GM12878 (cell line): Measurements from ENCODE around the gene CACNA2D3.

Source experiments
- BRCA1 ChIP-seq: IDR thresholded peaks from 2 replicates; pipeline ENCODE4 v1.6.1; 2011; ENCODE audit warnings: low read depth, low read length, improper control_type of control experiment
- CBX5 ChIP-seq: sonication (generic); IDR thresholded peaks from 2 replicates; pipeline ENCODE4 v1.6.1; 2016; ENCODE audit warnings: low read depth, moderate library complexity, mild to moderate bottlenecking, inconsistent platforms
- NFYA ChIP-seq: IDR thresholded peaks from 2 replicates; pipeline ENCODE4 v1.6.1; 2011; ENCODE audit warnings: low read depth, mild to moderate bottlenecking, low read length, improper control_type of control experiment, borderline replicate concordance
- POLR2A ChIP-seq: IDR thresholded peaks from 2 replicates; pipeline ENCODE4 v1.6.1; 2011; ENCODE audit warnings: low read depth, mild to moderate bottlenecking, low read length
- SP1 ChIP-seq: IDR thresholded peaks from one replicate; pipeline ENCODE4 v1.6.1; 2011; ENCODE audit warnings: low read depth, low read length
- STAT3 ChIP-seq: IDR thresholded peaks from 2 replicates; pipeline ENCODE4 v1.6.1; 2011; ENCODE audit warnings: low read depth, low read length, improper control_type of control experiment
- TARDBP ChIP-seq: IDR thresholded peaks from 2 replicates; pipeline ENCODE4 v1.6.1; 2016; ENCODE audit warnings: borderline replicate concordance
- TF ChIP-seq, protein P1 (sequence below): fragments of 450-650 bp; IDR thresholded peaks from 2 replicates; pipeline ENCODE4 v1.6.1; 2018; ENCODE audit warnings: mild to moderate bottlenecking, low read depth, moderate library complexity; ENCODE audit not compliant: partially characterized antibody
- TF ChIP-seq, protein P2 (sequence below): fragments of 450-650 bp; conservative IDR thresholded peaks from 2 replicates; pipeline ENCODE4 v1.6.1; 2017; ENCODE audit warnings: mild to moderate bottlenecking, moderate library complexity
- TF ChIP-seq, protein P3 (sequence below): fragments of 450-650 bp; IDR thresholded peaks from 2 replicates; pipeline ENCODE4 v1.6.1; 2017; ENCODE audit warnings: mild to moderate bottlenecking, low read depth, inconsistent platforms; ENCODE audit not compliant: poor library complexity, severe bottlenecking
- TF ChIP-seq, protein P4 (sequence below): IDR thresholded peaks from 2 replicates; pipeline ENCODE4 v1.6.1; 2012; ENCODE audit warnings: low read depth, low read length, improper control_type of control experiment

DNA sequence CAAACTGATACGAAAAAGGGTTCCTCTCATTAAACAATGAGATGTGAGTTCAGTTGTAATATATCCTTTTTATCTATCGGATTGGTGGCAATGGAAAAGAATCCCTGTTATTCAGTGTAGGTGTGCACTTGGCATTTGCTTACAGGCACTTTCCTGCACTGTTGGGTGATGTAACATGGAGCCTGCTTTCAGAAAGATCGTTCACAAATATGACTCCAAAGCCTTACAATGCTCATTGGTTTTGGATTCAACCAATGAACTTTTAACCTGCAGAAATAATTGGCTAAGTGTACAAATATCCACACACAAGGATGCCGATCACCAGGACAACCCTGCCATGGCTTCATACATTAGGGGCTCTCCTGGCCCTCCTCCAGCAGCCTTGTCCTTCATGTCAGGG lies 996.9 kb downstream of the CACNA2D3 start:
- TF ChIP-seq TARDBP (no peak), POLR2A (no peak), NFYA (no peak), SP1 (no peak), BRCA1 (no peak), CBX5 (no peak), STAT3 (no peak)
- TF ChIP-seq, protein P1, sequence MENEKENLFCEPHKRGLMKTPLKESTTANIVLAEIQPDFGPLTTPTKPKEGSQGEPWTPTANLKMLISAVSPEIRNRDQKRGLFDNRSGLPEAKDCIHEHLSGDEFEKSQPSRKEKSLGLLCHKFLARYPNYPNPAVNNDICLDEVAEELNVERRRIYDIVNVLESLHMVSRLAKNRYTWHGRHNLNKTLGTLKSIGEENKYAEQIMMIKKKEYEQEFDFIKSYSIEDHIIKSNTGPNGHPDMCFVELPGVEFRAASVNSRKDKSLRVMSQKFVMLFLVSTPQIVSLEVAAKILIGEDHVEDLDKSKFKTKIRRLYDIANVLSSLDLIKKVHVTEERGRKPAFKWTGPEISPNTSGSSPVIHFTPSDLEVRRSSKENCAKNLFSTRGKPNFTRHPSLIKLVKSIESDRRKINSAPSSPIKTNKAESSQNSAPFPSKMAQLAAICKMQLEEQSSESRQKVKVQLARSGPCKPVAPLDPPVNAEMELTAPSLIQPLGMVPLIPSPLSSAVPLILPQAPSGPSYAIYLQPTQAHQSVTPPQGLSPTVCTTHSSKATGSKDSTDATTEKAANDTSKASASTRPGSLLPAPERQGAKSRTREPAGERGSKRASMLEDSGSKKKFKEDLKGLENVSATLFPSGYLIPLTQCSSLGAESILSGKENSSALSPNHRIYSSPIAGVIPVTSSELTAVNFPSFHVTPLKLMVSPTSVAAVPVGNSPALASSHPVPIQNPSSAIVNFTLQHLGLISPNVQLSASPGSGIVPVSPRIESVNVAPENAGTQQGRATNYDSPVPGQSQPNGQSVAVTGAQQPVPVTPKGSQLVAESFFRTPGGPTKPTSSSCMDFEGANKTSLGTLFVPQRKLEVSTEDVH: no peak
- TF ChIP-seq, protein P2, sequence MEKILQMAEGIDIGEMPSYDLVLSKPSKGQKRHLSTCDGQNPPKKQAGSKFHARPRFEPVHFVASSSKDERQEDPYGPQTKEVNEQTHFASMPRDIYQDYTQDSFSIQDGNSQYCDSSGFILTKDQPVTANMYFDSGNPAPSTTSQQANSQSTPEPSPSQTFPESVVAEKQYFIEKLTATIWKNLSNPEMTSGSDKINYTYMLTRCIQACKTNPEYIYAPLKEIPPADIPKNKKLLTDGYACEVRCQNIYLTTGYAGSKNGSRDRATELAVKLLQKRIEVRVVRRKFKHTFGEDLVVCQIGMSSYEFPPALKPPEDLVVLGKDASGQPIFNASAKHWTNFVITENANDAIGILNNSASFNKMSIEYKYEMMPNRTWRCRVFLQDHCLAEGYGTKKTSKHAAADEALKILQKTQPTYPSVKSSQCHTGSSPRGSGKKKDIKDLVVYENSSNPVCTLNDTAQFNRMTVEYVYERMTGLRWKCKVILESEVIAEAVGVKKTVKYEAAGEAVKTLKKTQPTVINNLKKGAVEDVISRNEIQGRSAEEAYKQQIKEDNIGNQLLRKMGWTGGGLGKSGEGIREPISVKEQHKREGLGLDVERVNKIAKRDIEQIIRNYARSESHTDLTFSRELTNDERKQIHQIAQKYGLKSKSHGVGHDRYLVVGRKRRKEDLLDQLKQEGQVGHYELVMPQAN: no peak
- TF ChIP-seq, protein P3, sequence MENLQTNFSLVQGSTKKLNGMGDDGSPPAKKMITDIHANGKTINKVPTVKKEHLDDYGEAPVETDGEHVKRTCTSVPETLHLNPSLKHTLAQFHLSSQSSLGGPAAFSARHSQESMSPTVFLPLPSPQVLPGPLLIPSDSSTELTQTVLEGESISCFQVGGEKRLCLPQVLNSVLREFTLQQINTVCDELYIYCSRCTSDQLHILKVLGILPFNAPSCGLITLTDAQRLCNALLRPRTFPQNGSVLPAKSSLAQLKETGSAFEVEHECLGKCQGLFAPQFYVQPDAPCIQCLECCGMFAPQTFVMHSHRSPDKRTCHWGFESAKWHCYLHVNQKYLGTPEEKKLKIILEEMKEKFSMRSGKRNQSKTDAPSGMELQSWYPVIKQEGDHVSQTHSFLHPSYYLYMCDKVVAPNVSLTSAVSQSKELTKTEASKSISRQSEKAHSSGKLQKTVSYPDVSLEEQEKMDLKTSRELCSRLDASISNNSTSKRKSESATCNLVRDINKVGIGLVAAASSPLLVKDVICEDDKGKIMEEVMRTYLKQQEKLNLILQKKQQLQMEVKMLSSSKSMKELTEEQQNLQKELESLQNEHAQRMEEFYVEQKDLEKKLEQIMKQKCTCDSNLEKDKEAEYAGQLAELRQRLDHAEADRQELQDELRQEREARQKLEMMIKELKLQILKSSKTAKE: no peak
- TF ChIP-seq, protein P4, sequence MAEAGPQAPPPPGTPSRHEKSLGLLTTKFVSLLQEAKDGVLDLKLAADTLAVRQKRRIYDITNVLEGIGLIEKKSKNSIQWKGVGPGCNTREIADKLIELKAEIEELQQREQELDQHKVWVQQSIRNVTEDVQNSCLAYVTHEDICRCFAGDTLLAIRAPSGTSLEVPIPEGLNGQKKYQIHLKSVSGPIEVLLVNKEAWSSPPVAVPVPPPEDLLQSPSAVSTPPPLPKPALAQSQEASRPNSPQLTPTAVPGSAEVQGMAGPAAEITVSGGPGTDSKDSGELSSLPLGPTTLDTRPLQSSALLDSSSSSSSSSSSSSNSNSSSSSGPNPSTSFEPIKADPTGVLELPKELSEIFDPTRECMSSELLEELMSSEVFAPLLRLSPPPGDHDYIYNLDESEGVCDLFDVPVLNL: no peak
